GM12865 (cell line): ENCODE measurements around the gene MZF1.
A peak's percentile ranks its signal among the peaks of the same experiment; 100 is the strongest.

ENCODE experiments used
- DNase-seq: peaks from one replicate; pipeline ENCODE4 v3.0.0; 2010; ENCODE audit warnings: low read depth
- H3K4me3 ChIP-seq: 2 replicates; pipeline ENCODE4 v1.5.1; 2011; ENCODE audit warnings: mild to moderate bottlenecking, low read depth, low read length, control low read depth
- CTCF ChIP-seq: IDR thresholded peaks from 2 replicates; pipeline ENCODE4 v1.5.1; 2011; ENCODE audit warnings: low read length, control low read depth, low read depth, inconsistent platforms; ENCODE audit not compliant: insufficient read depth; ENCODE audit errors: missing control alignments

The MZF1 gene

GRCh38 chr19:58568453-58569130, 4.5 kb downstream of the MZF1 start:
- no peak overlapping the region for H3K4me3 ChIP-seq
- TF ChIP-seq CTCF = no peak
- DNase-seq = no peak

GRCh38 chr19:58566989-58567388, 6.1 kb downstream of the MZF1 start:
- no peak for DNase-seq
- no peak for TF ChIP-seq CTCF
- H3K4me3 ChIP-seq = no peak overlapping the region

GRCh38 chr19:58563823-58564222, 9.3 kb downstream of the MZF1 start:
- DNase-seq = no peak
- peak overlapping the region; percentile 70 for H3K4me3 ChIP-seq
- TF ChIP-seq CTCF = no peak

GRCh38 chr19:58563034-58563573, 10.0 kb downstream of the MZF1 start:
- TF ChIP-seq CTCF = no peak
- DNase-seq = peak; percentile 83
- H3K4me3 ChIP-seq = peak overlapping the region; percentile 70

- DNase-seq = peak; percentile 86
- H3K4me3 ChIP-seq = peak overlapping the region; percentile 70
- TF ChIP-seq CTCF = no peak
Measured at GRCh38 chr19:58562122-58563033, 10.8 kb downstream of the MZF1 start.

- no peak for DNase-seq
- peak overlapping the region; percentile 70 for H3K4me3 ChIP-seq
- no peak for TF ChIP-seq CTCF
Measured at GRCh38 chr19:58561373-58562121, 11.6 kb downstream of the MZF1 start.
